Metanephros (tissue), 1 donor: ENCODE data around the gene ADA. TPM values are rescaled to one million over a fixed set of nuclear protein-coding genes. Genes with fewer than 3 reads are reported as not detected.

ENCODE experiments used
- total RNA-seq: library from RNA; depleted of rRNA; stranded (reverse); fragments of >200 nt; gene quantifications from one replicate; pipeline ENCODE4 v1.2.3, GENCODE V29; 2014

Gene ADA
- total RNA-seq, result 5.2 TPM

DNA sequence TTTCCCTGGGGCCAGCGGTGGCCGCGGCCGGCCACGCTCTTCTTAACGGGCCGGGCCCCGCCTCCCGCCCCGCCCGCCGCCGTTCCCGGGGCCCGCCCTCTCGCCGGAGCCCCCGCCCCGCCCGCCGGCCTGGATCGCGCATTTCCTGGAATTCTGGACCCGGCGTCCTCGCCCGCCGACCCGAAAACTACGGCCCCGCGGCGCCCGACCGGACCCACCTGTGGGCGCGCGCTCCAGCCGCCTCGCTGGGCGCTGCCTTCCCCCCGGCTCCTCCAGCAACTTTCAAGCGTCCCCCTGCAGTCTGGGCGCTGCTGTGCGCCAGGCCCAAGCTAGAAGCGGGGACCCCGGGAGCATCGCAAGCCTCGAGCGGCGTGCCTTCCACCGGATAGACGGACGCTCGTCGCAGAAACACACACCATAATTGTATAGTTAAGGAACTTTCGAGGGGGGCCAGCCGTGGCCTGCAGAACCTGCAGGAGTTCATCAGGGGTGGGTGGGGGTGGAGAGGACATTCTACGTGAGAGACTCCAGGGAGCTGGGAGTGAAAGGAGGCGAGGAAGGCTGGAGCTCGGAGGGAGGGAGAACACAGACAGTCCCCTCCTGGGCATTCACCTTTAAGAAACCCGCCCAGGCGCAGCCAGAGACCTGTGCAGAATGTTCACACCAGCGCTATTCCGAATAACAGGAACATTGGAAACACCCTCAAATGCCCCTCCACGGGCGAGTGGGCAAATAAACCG is at the start of gene ADA:
Gene ADA (minus strand): TSS at position 16 of the 740 bp plus-strand sequence. CDS start 92 bp downstream, outside the sequence.

DNA sequence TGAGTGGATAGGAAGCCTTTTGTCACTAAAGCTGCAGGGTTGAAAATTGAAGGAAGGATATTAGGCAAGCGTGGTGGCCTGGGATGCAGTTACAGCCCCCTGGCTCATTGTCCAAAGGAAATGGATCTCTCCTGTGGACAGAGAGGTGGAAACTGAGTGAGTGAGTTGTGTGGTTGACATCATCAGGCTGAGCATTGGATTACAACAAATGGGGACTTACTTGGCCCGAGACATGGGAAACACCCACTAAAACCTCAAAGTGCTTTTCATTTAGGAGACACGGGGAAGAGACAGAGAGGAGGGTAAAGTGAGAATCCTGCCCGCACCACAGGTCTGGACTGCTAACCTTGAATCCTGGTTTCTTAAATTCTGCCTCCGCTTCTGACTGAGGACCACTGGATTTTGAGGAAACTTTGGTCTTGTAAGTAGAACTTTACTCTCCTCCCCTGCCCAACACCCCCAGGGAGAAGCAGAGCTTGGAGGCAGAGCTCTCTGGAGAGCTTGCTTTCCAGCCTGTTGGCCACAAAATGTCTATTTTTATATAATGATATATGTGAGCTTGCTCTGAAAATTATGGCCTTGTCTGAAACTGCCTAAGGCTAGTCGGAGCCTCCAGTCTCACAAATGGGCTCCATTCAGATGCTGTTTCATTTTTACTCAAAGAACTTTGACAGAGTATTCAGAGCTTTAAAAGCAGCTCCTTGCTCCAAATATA is 69.0 kb downstream of the ADA start, which contains the start of gene PKIG:
Gene PKIG (plus strand): TSS at position 269 of the 715 bp plus-strand sequence. CDS start 31,978 bp downstream, outside the sequence.

Other genes starting within 250 kb of the ADA start
- gene TTPAL, start 175.8 kb downstream of the ADA start, total RNA-seq, result 9.4 TPM
- gene SERINC3, start 129.6 kb downstream of the ADA start, total RNA-seq, result 56.0 TPM
- gene PKIG, start 69.1 kb downstream of the ADA start, total RNA-seq, result 39.8 TPM
- not detected for gene CCN5, start 63.7 kb upstream of the ADA start, total RNA-seq
- gene KCNK15, start 94.2 kb upstream of the ADA start, total RNA-seq, result 0.23 TPM
- 1.1 TPM for gene RIMS4, start 158.8 kb upstream of the ADA start, total RNA-seq
- 97.3 TPM for gene YWHAB, start 234.0 kb upstream of the ADA start, total RNA-seq